ENCODE results near the gene RASSF4. TPM values are rescaled to one million over a fixed set of nuclear protein-coding genes. Genes with fewer than 3 reads are reported as not detected.

Gene RASSF4
- total RNA-seq, 1 donor from 2014 or later, result 21.2 TPM

GRCh38 chr10:44927352-44927751 is 32.2 kb upstream of the RASSF4 start:
- H3K27me3 Mint-ChIP-seq, result peaks cover 23% of the 10 kb centered on the region
- no peaks in the 10 kb centered on the region for H3K9me3 Mint-ChIP-seq (ENCODE audit: low read depth)
- no peak for DNase-seq (ENCODE audit: low spot score, unreplicated experiment)
- no peak overlapping the region for H3K4me3 Mint-ChIP-seq (ENCODE audit: low read depth)
- H3K36me3 Mint-ChIP-seq (ENCODE audit: insufficient read depth), result no peaks in the 10 kb centered on the region
- TF ChIP-seq, protein P1, sequence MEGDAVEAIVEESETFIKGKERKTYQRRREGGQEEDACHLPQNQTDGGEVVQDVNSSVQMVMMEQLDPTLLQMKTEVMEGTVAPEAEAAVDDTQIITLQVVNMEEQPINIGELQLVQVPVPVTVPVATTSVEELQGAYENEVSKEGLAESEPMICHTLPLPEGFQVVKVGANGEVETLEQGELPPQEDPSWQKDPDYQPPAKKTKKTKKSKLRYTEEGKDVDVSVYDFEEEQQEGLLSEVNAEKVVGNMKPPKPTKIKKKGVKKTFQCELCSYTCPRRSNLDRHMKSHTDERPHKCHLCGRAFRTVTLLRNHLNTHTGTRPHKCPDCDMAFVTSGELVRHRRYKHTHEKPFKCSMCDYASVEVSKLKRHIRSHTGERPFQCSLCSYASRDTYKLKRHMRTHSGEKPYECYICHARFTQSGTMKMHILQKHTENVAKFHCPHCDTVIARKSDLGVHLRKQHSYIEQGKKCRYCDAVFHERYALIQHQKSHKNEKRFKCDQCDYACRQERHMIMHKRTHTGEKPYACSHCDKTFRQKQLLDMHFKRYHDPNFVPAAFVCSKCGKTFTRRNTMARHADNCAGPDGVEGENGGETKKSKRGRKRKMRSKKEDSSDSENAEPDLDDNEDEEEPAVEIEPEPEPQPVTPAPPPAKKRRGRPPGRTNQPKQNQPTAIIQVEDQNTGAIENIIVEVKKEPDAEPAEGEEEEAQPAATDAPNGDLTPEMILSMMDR (IDR thresholded peaks at IDR 0.05; ENCODE audit: unreplicated experiment), result no peak
- no peak overlapping the region for H3K27ac Mint-ChIP-seq
- no peaks in the 10 kb centered on the region for H3K4me1 Mint-ChIP-seq (ENCODE audit: low read depth)

GRCh38 chr10:44928462-44928861 is 31.1 kb upstream of the RASSF4 start:
- no peak overlapping the region for H3K27ac Mint-ChIP-seq
- H3K4me1 Mint-ChIP-seq (ENCODE audit: low read depth), result no peaks in the 10 kb centered on the region
- H3K4me3 Mint-ChIP-seq (ENCODE audit: low read depth), result no peak overlapping the region
- peaks cover 20% of the 10 kb centered on the region for H3K27me3 Mint-ChIP-seq
- H3K9me3 Mint-ChIP-seq (ENCODE audit: low read depth), result no peaks in the 10 kb centered on the region
- TF ChIP-seq, protein P1 (IDR thresholded peaks at IDR 0.05; ENCODE audit: unreplicated experiment), result no peak
- H3K36me3 Mint-ChIP-seq (ENCODE audit: insufficient read depth), result no peaks in the 10 kb centered on the region
- no peak for DNase-seq (ENCODE audit: low spot score, unreplicated experiment)

DNA sequence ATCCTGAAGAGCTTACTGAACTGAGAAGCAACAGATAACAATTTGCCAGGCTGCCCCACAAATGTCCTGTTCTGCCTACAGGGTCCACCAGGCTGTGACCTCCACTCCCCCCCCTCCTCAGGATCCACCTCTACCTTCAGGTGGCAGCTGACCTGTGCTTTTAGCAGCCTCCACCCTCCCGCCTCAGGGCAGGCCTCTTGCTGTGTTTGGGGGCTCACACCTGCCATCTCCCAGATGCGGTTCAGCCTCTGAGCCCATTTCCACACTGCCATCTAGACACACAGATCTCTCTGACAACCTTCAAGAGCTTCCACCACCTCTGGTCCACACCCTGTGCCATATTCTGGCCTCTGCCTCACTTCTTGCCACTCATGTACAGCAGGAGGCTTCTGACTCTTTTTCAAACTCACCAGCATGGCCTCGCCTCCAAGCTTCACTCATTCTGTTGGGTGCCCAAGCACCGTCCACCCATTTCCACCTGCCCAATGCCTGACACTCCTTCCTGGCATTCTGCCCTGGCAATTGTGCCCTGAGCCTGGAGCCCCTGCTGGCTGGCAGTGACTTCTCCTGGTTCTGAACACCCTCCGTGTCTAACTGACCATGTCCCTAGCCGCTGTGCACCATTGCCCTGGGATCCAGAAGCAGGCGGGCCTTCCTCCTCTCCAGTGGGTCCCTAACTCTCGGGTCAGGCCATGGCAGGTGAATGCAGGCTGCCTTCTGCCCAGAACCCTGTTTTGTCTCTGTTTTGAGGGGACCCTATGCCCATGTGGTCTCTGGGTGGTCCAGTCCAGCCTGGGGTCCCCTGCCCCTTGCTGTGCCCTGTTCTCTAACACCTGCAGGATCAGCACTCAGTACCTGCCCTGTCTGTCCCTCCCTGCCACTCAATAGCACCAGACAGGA is 30.0 kb upstream of the RASSF4 start:
- Mint-ChIP-seq H3K9me3 (ENCODE audit: low read depth) (no peaks in the 10 kb centered on the region), H3K4me1 (ENCODE audit: low read depth) (no peaks in the 10 kb centered on the region), H3K4me3 (ENCODE audit: low read depth) (no peak overlapping the region), H3K36me3 (ENCODE audit: insufficient read depth) (no peaks in the 10 kb centered on the region), H3K27me3 (peaks cover 20% of the 10 kb centered on the region), H3K27ac (no peak overlapping the region)
- TF ChIP-seq, protein P1 (IDR thresholded peaks at IDR 0.05; ENCODE audit: unreplicated experiment), result no peak
- DNase-seq (ENCODE audit: low spot score, unreplicated experiment), result no peak

GRCh38 chr10:44930904-44931620 is 28.5 kb upstream of the RASSF4 start:
- peaks cover 5% of the 10 kb centered on the region for H3K4me1 Mint-ChIP-seq (ENCODE audit: low read depth)
- peaks cover 20% of the 10 kb centered on the region for H3K27me3 Mint-ChIP-seq
- no peak for DNase-seq (ENCODE audit: low spot score, unreplicated experiment)
- no peaks in the 10 kb centered on the region for H3K36me3 Mint-ChIP-seq (ENCODE audit: insufficient read depth)
- H3K27ac Mint-ChIP-seq, result peak overlapping the region; percentile 5
- H3K4me3 Mint-ChIP-seq (ENCODE audit: low read depth), result no peak overlapping the region
- H3K9me3 Mint-ChIP-seq (ENCODE audit: low read depth), result no peaks in the 10 kb centered on the region
- TF ChIP-seq, protein P1 (IDR thresholded peaks at IDR 0.05; ENCODE audit: unreplicated experiment), result no peak
